Measurements from ENCODE around the gene PDE6B.

GRCh38 chr4:600166-600565 is 25.2 kb upstream of the PDE6B start:
- TF ChIP-seq CTCF (IDR thresholded peaks at IDR 0.05) (no peak), POLR2A (IDR thresholded peaks at IDR 0.05; ENCODE audit: low read depth) (no peak)

Data from esophagus muscularis mucosa (tissue), 3 donors.